Measurements from ENCODE around the gene AKAP3. TPM values are rescaled to one million over a fixed set of nuclear protein-coding genes. Genes with fewer than 3 reads are reported as not detected.
A peak's percentile ranks its signal among the peaks of the same experiment; 100 is the strongest.

Gene AKAP3
- total RNA-seq, 1 donor from 2014 or later = 2.7 TPM

GRCh38 chr12:4584281-4584680 lies 64.6 kb downstream of the AKAP3 start:
- intact Hi-C loops (cut with micrococcal nuclease) = no loop called here
- DNase-seq = no peak

DNA sequence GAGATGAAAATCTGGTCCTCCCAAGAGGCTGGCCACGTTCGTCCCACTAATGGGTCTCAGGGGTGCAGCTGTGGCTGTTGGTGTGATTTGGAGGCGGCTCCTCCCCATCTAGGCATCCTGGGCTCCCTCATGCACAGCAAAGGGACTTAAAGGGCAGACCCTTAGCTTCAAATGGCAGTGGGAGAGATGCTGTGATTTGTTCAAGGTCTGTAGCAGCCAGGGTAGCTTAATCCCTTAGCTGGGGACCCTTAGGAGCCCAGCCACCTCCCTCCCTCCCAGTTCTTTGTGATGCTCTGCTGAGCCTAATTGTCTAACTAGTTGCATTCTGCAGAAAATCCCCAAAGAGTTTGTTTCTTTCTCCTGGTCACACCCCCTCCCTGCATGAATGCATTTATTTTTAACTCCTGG lies 68.6 kb downstream of the AKAP3 start:
- H3K9me3 ChIP-seq (replicated peaks) = no peaks in the 10 kb centered on the region
- no peak for DNase-seq
- no peak overlapping the region for H3K4me3 ChIP-seq
- H3K4me1 ChIP-seq = no peaks in the 10 kb centered on the region
- intact Hi-C loops (cut with micrococcal nuclease) = no loop called here
- peaks cover 33% of the 10 kb centered on the region for H3K27me3 ChIP-seq (ENCODE audit: low read depth)
- H3K27ac ChIP-seq (replicated peaks) = no peak overlapping the region
- no peaks in the 10 kb centered on the region for H3K36me3 ChIP-seq
- TF ChIP-seq, protein P1, sequence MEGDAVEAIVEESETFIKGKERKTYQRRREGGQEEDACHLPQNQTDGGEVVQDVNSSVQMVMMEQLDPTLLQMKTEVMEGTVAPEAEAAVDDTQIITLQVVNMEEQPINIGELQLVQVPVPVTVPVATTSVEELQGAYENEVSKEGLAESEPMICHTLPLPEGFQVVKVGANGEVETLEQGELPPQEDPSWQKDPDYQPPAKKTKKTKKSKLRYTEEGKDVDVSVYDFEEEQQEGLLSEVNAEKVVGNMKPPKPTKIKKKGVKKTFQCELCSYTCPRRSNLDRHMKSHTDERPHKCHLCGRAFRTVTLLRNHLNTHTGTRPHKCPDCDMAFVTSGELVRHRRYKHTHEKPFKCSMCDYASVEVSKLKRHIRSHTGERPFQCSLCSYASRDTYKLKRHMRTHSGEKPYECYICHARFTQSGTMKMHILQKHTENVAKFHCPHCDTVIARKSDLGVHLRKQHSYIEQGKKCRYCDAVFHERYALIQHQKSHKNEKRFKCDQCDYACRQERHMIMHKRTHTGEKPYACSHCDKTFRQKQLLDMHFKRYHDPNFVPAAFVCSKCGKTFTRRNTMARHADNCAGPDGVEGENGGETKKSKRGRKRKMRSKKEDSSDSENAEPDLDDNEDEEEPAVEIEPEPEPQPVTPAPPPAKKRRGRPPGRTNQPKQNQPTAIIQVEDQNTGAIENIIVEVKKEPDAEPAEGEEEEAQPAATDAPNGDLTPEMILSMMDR (IDR thresholded peaks at IDR 0.05; ENCODE audit: borderline replicate concordance) = no peak

More at GRCh38 chr12:4584281-4584680, 64.6 kb downstream of the AKAP3 start:
- H3K4me1 ChIP-seq = no peaks in the 10 kb centered on the region
- no peak overlapping the region for H3K27ac ChIP-seq (replicated peaks)
- H3K4me3 ChIP-seq = no peak overlapping the region
- TF ChIP-seq, protein P1 (IDR thresholded peaks at IDR 0.05; ENCODE audit: borderline replicate concordance) = no peak
- H3K9me3 ChIP-seq (replicated peaks) = no peaks in the 10 kb centered on the region
- H3K36me3 ChIP-seq = no peaks in the 10 kb centered on the region
- H3K27me3 ChIP-seq (ENCODE audit: low read depth) = peaks cover 49% of the 10 kb centered on the region

DNA sequence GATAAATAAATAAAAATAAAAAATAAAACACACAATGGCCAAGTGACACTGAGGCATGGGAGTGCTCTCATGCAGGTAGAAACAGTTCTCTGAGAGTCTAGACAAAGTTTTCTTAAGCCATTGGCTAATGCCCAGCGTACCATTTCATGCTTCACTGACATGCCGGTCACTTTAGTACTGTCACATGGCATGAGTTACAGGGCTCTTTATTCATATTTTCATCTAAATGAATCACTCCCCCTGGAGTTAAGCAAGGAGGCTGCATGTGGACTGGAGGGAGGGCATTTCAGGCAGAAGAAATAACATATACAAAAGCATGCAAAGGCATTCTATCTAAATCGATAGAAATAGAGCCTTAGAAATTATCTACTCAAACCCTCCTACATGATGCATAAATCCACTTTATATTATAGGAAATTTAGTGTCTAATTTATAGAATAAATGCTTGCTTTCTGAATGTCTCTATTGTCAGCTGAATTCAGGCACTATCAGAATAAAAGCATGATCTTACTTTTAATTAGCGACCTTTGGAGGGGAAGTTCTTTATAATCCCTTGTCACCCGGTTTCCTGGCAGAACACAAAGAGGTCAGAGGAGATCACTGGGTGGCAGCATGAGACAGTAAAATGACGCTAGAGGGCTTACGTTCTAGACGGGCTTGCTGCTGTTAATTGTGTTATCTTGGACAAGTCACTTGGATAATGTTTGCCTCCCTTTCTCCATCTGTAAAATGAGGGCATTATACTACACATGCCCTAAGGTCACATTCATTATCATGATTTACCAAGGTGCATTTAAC lies 69.3 kb downstream of the AKAP3 start:
- H3K27me3 ChIP-seq (ENCODE audit: low read depth) = peaks cover 26% of the 10 kb centered on the region
- no peaks in the 10 kb centered on the region for H3K36me3 ChIP-seq
- intact Hi-C loops (cut with micrococcal nuclease) = no loop called here
- H3K27ac ChIP-seq (replicated peaks) = no peak overlapping the region
- no peak overlapping the region for H3K4me3 ChIP-seq
- no peak for DNase-seq
- no peaks in the 10 kb centered on the region for H3K4me1 ChIP-seq
- no peaks in the 10 kb centered on the region for H3K9me3 ChIP-seq (replicated peaks)
- TF ChIP-seq, protein P1 (IDR thresholded peaks at IDR 0.05; ENCODE audit: borderline replicate concordance) = peak; percentile 22

DNA sequence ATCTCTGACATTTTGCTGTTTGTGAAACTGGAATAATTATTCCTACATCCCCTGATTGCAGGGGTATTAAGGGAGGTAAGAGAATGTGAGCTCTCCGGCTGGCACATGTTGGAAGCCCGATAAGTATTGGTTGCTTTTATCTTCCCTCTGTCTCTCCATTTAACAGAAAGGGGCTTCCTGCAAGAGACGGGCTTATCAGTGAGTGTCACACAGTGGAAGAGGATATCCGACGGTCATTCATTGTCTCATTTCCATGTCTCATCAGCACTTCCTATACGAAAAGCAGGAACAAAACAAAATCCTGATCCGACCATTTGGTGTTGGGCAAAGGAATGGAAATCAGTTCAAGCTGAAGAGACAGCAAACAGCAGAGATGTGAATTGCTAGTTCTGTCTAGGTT lies 76.2 kb downstream of the AKAP3 start:
- intact Hi-C loops (cut with micrococcal nuclease) = no loop called here
- no peak overlapping the region for H3K4me3 ChIP-seq
- H3K27me3 ChIP-seq (ENCODE audit: low read depth) = no peaks in the 10 kb centered on the region
- TF ChIP-seq, protein P1 (IDR thresholded peaks at IDR 0.05; ENCODE audit: borderline replicate concordance) = no peak
- DNase-seq = no peak
- no peaks in the 10 kb centered on the region for H3K36me3 ChIP-seq
- no peaks in the 10 kb centered on the region for H3K9me3 ChIP-seq (replicated peaks)
- no peak overlapping the region for H3K27ac ChIP-seq (replicated peaks)
- H3K4me1 ChIP-seq = no peaks in the 10 kb centered on the region

- no peak for DNase-seq
- Histone ChIP-seq H3K4me3 (no peak overlapping the region), H3K36me3 (no peaks in the 10 kb centered on the region), H3K9me3 (replicated peaks) (no peaks in the 10 kb centered on the region), H3K27me3 (ENCODE audit: low read depth) (no peaks in the 10 kb centered on the region), H3K4me1 (no peaks in the 10 kb centered on the region), H3K27ac (replicated peaks) (no peak overlapping the region)
- TF ChIP-seq, protein P1 (IDR thresholded peaks at IDR 0.05; ENCODE audit: borderline replicate concordance) = no peak
- intact Hi-C loops (cut with micrococcal nuclease) = no loop called here
Measured at GRCh38 chr12:4569261-4569660, 79.6 kb downstream of the AKAP3 start.
